ENCODE data around the gene ZNF14.
"Not testable (repeated sequence)": the region's sequence is repeated elsewhere in the genome, so short reads cannot be mapped to it uniquely, and the experiment has no call there.

ZNF14 gene

DNA sequence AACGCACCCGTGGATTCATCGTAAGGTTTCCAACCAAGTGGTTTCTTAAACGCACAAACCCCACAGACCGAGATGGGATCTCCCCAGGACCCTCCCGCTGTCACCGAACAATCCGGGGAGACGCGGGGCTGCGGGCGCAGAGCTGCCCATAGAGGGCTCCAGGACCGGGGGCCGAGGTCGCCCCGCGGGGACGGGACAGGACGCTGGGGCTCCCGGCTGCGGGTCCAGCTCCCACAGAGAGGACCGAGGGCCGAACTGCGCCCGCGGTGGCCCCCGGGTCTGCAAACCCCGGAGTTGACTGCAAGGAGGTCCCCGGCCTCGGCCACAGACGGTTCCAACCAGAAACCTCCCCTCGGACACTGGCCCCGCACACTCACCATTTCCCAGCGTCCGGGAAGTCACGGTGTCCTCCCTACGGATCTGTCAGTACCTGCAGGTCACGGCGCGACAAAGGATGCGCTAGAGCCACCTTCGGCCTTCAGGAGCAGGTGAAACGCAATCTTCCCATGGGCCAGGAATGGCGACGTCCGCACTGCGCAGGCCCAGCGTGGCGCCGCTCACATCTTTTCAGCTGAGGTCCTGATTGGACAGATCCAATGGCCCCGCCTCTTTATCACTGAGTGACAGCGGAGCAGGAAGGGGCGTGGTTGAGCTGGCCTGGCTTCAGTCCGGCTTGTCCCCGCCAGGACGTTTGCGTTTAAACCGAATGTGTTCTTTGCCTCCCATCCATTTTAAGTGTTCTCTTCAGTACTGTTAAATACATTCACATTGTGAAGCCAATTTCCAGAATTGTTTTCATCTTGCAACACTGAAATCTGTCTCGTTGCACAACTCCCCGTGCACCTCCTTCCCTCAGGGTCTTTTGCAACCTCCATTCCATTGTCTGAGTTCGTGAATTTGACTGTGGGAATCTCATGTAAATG, at the start of gene ZNF14:
TSS of gene ZNF14 (minus strand) at position 534 of the 923 bp plus-strand sequence. CDS start at position 380, 154 bp downstream.
- peak; percentile 76 to 92 (median 87) for DNase-seq

GRCh38 chr19:19781791-19782190, 48.9 kb upstream of the ZNF14 start:
- not testable (repeated sequence) for DNase-seq

- DNase-seq, result no peak
Observed at GRCh38 chr19:19778666-19779065, 45.8 kb upstream of the ZNF14 start.

GRCh38 chr19:19777692-19778091, 44.8 kb upstream of the ZNF14 start:
- no peak for DNase-seq

DNA sequence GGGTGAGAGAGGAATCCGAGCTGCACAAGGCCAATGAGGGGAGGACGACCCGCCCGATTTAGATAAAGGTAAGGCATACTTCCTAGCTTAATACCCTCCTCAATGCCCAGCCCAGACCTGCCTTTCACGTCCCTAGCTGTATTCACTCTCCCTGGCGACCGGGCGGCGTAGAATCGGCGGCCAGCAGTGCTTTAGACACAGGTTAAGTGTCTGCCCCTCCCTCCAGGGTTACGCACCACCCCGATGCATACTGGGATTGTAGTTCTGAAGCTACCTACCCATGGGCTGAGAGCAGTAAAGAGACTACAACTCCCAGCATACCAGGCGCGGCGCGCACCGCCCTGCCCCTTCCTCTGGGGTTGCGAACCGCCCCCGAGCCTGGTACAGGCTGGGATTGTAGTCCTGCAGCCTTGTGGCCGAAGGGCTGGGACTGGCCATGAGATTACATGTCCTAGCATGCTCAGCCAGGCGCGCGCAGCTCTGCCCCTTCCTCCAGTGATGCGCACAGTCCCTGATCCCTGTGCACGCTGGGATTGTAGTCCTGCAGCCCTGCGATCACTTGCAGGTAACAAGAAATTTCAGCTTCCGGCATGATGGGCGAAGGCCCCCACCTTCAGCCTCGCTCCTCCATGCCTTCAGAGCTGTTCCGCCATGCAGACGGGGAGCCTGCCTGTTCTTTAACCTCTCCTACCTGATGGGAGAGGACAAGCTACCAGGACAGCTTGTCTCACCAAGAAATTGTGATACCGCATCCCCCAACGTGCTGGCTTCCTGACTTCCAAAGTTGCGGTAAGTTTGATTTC, 43.5 kb upstream of the ZNF14 start:
- DNase-seq, result peak; percentile 80 to 94 (median 88)

GRCh38 chr19:19775891-19776205, 42.9 kb upstream of the ZNF14 start:
- DNase-seq, result no peak

DNA sequence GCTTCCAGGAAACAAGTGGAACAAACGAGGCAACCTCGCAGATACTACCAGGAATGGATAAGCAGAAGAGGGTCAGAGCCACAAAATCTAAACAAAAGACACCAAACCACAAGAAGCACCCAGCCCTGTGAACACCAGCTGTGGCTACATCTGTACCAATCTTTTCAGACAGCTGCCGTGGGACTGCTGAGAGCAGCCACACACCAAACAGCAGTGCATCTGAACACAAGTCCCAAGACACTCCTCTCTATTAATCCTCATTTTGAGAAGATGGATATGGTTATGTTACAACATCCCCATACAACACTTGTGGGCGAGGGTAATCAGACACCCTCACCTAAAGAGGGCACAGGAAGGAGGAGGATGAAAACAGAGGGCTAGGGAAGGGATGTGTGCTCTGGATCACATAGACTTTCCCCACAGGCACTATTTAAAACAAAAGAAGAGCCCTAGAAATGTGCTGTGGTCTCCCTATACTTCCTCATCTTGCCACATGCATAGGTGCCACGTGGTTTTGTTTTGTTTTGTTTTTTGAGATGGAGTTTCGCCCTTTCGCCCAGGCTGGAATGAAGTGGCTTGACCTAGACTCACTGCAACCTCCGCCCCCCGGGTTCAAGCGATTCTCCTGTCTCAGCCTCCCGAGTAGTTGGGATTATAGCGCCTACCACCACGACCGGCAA, 41.6 kb upstream of the ZNF14 start:
- no peak for DNase-seq

GRCh38 chr19:19771963-19772362, 39.1 kb upstream of the ZNF14 start:
- not testable (repeated sequence) for DNase-seq

GRCh38 chr19:19769971-19770370, 37.1 kb upstream of the ZNF14 start:
- not testable (repeated sequence) for DNase-seq

GRCh38 chr19:19758164-19758563, 25.3 kb upstream of the ZNF14 start:
- no peak for DNase-seq

DNA sequence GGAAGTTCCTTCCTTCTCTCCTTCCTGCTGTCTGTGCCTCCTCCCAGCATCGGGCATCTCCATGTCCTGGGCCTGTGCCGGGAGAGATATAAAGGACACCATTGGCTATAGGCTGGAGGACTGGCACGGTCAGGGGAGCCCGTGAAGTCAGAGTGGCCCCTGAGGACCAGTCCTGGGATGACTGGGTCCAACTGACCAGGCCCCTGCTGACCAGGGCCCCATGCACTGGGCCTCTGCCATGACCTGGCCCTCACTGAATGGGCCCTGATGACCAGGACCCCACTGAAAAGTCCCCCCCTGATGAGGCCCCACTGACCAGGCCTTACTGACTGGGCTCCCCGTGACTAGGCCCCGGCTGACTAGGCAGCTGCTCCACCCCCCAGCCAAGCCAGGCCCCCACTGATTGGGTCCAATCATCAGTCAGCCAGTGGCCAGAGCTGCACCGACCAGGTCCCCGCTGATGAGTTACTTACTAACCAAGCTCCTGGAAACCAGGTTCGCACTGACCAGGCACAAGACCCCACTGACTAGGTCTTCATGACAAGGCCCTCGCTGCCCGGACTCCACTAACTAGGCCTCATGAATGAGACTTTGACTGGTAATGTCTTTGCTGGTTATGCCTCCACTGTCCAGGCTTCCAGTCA, 20.0 kb upstream of the ZNF14 start:
- no peak for DNase-seq

DNA sequence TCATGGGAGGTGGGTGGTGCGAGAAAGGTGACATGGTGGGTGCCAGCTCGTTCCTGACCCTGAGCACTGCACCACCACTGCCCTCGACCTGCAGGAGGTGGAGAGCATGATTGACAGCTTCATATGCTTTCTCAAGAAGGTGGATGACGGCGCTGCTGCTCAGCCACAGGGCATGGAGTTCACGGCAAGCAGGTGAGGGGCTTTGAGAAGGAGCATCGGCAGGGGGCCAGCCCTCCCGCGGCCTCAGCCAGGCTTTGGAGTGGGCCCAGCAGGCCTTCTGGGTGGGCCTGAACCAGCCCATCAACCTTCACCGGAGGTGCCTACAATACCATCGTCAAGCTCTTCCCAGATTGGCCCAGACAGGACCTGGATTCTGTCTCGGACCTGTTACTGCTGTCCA, 18.9 kb upstream of the ZNF14 start:
- no peak for DNase-seq

DNA sequence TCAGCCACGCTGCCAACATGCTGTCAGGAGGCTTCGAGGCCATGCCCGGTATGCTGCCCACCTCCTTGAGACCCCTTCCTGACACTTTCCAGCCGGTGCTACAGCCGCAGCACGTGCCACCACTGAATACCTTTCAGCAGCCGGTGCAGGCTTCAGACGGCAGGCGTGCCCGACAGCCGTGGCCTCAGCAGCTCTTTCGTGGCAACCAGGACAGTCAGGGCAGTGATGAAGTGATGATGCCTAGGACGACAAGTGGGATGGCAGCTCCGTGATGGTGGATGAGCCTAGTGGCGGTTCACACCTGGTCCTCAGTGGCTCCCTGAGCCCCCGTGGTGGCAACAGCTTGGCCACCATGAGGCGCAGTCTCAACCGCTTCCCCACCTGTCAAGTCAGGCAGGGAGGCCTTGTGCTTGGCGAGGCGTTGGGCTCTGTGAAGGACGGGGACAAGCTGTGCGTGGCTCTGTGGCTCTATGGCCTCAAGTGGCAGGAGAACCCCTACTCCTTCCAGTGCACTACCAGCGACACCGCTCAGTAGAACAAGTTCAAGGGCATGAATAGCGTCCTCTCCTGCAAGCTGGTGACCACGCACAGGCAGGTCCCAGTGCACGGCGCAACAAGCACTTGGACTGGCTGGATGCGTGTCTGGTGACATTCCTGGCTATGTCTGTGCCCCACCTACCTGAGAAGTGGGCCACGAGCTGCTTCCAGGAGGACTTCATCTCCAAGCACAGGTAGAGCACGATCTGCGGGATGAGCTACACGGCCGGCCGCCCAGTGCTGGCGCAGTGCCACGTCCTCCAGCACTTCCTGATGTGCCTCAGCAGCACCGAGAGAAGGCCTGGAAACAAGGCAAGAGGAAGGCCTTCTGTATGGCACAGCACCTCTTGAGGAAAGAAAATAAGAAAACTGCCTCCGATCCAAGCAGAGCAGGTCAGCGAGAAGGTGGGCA, 18.2 kb upstream of the ZNF14 start:
- DNase-seq, result no peak

DNA sequence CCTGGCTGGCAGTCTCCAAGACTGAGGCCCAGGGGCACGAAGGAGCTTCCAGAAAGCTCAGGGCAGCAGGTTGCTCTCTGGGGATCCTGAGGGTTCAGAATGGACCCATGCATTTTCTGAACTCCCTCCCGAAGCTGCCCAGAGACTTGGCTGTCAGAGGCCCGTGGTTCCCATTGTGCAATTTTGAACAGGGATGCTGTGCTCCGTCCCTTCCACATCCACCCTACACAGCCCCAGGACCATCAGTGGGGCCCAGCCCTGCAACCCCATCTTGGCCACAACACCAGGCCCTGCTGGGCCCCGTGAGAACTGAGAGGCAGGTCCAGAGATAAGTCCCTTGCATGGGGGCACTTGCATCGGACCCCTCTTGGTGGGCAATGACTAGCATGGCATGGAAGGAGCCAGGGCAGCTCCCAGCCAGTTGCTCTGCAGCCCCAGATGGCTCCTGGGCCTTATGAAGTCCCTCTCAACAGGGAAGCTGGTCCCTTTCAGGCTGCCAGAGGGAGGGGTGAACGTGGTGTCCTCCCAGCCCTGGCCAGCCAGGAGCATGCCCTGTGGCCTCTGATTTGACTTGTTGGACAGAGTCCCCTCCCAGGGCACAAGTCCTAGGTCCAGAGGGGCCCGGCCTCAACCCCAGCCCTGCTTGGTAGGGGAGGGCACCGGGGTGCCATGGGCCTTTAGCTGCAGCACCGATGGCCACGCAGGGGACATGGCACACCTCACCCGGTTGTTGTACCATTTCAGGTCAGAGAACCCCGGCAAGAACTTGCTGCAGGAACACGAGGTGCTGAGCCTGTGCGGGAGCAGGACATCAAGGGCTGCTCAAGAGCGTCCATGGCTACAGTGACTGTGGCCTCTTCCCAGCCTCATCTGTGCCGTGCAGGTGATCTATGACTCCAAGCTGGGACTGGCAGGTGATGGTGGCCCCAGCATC, 17.3 kb upstream of the ZNF14 start:
- DNase-seq, result no peak

- no peak for DNase-seq
Observed at GRCh38 chr19:19749117-19749907, 16.4 kb upstream of the ZNF14 start.

DNA sequence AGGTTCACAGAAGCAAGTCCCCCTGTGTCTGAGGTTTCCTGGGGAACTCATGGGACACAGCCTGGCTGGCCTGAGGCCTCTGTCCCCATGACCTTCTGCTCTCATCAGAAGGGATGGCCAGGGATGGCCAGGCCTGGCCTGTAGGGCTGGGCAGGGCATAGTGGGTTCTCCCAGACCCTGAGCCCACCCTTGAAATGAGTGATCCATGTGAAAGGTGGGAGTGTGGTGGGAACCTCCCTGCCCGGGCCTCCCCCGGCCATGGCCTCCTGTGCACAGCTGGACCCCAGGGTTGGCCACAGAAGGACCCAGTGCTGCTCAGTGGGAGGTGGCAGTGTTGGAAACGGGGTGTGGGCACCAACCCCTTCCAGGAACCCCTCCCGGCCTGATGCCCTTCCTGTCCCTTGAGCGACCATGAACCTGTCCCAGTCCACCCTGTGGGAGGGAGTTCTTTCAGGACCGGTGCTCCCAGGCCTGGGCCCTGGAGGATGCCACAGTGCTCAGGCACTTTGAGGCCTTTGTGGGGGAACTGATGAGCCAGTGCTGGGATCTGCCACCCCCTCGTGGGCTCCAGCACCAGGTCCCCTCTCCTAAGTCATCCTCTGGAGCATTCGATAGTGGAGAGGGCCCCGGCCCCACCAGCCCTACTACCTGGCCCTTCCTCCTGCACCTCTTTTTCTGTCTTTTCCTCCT, 15.5 kb upstream of the ZNF14 start:
- DNase-seq, result no peak

DNA sequence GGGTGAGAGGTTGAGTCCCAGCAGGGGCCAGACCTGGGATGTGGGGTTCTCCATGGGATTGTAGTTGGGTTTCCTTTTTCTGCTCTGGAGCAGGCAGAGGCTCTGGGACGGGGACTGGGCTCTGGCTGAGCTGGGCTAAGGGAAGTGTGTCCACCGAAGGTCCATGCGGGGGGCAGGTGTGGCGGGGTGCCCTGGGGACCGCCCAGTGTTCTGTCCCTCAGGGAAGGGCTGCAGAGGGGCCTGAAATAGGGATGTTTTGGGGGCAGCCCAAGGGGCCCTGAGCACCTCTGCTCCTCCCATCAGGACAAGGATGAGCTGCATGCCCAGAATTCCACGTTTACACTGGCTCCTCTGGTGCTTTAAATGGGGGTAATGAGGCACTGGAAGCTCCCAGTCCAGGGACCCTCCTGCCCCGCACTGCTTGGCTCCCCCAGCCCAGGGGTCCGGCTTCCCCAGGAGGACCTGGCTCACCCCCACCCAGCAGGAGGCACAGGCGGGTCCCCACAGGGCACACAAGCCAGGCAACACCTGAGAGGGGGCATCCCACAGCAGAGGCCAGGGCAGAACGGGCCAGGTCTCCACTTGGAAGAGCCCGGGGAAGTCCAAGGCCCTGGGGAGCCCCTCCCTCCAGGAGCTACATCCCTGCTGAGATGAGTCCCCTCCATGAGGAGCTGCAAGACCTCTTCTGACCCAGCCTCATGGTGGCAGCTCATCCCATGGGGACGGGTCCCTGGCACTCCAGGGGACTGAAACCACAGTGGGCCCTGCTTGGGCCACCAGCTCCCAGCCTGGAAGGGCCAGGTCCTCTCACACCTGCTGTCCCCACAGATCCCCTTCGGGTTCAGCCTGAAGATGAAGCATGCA, 14.7 kb upstream of the ZNF14 start:
- no peak for DNase-seq

Data from stimulated activated naive CD4-positive, alpha-beta T cell (primary cell).